TTC549 (cell line): Measurements from ENCODE around the gene FCMR.
"Not testable (repeated sequence)": the region's sequence is repeated elsewhere in the genome, so short reads cannot be mapped to it uniquely, and the experiment has no call there.

ENCODE experiments used
- FAIRE-seq: peaks from 2 replicates; lab custom pipeline; 2012; peaks lifted over from hg19 to GRCh38; lab: Jason Lieb, UNC

Gene FCMR

DNA sequence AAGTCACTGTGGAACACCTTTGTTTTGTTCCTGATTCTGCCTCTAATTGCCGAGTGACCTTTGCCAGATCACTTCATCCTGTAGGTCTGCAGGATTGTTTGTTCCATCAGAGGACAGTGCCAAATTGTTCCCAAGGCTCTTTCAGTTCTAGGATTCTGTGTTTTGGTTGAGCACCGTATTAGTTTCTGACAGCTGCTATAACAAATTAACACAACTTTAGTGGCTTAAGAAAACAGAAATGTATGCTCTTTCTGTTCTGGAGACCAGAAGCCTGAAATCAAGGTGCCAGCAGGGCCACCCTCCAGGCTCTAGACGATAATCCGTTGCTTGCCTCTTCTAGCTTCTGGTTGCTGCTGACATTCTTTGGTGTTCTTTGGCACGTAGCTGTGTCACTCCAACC, 27.9 kb upstream of the FCMR start:
- no peak for FAIRE-seq

DNA sequence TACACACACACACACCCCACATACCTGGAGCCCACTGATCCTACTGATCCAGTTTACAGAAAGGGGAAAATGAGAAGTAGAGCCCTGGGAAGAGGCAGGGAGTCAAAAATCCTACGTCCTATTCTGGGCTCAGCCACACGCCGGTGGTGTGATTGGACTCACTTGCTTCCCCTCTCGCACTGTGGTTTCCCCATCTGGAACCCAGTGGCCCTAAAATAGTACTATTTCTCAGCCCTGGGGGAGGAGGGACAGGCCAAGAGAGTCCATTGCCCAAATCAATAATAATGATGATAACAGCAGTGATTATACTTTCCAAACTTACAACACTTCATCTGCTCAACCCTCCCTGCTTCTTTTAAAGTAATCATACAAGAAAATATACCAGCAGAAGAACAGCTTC, 27.5 kb upstream of the FCMR start:
- FAIRE-seq, result no peak

DNA sequence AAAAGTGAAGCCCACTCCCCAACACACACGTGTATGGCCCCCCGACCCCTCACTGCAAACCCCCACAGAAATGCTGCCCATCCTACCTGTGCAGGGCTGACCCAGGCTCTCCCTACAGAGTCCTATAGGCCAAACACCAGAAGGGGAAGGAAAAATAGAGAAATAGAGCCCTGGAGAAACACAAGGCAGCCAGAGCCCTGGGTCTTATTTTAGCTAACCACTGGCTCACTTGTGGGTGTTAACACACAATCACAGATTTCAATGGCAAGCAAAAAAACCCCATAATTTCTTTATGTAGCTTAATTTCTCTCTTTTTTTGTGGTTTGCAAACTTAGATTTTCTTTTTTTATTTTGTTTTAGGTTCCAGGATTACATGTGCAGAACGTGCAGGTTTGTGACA, 25.5 kb upstream of the FCMR start:
- no peak for FAIRE-seq

DNA sequence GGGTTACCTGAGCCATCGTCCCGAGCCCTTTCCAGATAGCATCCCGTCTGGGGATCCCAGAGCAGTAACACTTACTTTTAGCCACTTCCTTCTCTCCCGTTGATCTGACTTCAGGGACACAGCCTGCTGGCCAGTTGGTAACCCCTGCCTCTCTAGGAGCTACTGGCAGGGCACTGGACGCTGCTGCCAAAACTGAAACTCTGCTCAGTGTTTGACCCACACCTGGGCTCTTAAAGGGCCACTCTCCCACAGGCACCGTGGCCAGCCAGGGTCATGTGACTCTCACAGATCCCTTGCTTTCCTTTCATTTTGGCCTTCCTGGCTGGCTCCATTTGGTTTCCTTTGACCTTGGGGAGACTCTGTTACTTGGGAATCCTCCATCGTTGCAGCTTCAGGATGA, 24.5 kb upstream of the FCMR start, which contains the start of gene PIGR:
Gene PIGR, minus strand, starts transcription at position 206 of the 400 bp plus-strand sequence. CDS start 5,935 bp downstream, outside the sequence.
- FAIRE-seq, result no peak

DNA sequence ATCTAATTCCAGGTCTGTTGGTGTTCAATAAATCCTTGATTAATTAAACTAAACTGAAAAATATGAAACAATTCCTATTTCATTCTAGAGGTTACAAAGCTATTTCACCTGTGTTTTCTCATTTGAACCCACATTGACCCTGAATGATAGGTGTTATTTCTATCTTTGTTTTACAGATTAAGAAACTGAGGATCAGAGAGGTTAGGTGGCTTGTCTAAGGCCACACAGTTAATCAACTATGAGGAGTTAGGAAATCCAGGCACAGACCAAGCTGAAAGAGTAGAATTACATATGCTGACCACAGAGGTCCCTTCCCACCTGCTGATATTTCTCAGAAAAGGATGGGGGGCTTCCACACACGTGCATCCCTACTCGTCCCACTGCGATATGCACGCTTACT, 24.0 kb upstream of the FCMR start:
- FAIRE-seq, result no peak

DNA sequence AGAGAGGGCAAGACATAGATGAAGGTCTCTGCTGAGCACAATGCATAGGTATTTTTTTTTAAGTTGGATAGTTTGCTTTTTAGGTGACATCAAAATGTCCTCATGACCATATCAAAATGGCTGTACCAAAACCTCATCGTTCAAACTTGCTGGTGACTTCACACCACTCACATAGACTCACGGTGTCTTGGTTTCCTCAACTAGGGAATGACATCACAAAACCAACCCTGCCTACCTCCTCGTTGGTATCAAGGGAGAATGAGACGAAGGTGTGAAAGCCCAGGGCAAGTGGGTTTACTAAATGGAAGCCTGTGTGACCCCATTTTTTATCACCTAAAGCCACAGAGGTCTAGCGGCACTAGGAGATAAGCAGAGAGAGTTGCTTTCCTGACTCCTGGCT, 23.0 kb upstream of the FCMR start:
- FAIRE-seq, result no peak

DNA sequence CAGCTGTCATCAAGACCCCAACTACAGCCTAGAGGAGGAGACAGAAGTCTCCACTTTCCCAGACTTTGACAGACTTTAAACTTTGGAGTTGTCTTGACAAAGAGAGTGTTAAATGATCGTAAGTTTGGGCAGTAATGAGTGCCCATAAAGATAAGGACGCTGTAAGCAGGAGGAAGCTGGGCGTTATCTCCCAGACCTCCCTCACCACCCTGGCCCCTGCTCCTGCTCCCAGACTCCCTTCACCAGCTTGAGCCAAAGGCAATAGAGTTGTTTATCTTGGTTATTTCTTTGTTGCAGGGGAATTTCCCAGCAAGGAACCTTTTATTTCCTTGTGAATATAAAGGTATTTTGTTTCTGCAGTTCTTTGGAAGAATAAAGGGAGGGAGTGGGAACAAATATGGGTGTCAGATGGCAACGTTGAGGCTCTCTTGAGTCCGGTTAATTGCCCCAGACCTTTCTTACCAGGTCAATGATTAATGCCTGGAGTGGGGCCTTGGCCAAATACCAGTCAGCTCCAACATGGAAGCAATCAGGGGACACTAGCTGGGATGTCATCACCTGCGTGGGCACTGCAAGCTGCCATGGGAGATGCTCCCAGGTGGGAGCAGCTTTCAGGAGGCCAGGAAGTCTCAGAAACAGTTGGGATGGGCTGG, 20.2 kb upstream of the FCMR start:
- no peak for FAIRE-seq

DNA sequence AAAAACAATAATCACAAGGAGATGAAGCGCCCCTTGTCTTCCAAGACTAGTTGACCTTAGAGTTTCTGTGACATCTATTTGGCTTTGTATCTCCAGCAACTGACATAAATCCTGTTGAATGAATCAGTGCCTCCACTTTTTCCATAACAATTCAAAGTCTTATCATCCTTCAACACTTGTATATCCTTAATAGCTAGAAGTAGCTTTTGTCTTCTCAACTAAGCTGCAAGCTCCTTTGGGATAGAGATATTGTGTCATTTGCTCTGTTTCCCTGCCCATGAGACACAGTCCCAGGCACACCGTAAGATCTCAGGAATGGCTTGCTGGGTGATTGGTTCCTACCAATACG, 18.8 kb upstream of the FCMR start:
- no peak for FAIRE-seq

DNA sequence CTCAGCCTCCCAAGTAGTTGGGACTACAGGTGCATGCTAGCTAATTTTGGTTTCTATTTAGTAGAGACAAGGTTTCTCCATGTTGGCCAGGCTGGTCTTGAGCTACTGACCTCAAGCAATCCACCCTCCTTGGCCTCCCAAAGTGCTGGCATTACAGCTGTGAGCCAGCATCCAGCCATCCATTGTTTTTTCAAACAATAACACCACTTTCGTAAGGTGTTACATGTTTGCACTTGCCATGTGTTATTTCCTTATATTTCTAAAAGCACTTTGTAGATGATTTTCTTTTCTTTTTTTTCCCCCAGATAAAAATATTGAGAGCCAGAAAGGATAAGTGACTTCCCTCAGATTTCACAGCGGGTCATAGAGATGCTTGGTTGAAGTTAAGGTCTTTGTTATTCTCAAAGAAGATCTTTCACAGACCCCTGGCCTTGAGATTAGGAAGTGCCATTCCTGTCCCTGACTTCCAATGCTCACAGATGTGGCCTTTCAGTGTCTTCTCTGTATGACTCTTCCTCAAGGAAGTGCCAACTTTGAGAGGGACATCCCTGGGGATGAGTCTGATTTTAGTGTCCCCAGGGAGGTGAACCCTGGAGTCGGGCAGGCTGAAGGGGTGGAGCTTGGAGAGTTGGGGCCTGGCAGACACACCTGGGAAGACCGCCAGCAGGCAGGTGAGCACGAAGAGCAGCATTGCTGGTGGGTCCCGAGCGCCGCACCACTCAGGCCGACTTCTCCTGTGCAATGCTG, 18.3 kb upstream of the FCMR start:
- FAIRE-seq, result no peak

DNA sequence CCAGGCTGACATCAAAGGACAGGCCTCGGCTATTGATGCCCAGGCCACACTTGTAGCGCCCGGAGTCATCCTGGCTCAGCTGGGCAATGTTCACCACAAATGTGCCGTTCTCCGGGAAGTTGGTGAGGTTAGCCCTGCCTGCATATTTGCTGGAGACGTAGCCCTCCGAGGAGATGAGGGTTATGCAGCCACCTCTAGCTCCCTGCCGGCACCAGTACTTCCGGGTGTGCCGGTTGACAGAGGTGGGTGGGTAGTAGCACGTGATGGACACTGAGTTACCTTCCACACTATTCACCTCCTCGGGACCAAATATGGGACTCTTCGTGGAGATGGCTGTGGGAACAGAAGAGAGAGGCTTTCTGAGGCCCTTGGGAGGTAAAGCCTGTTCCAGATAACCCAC, 17.4 kb upstream of the FCMR start:
- FAIRE-seq, result no peak

DNA sequence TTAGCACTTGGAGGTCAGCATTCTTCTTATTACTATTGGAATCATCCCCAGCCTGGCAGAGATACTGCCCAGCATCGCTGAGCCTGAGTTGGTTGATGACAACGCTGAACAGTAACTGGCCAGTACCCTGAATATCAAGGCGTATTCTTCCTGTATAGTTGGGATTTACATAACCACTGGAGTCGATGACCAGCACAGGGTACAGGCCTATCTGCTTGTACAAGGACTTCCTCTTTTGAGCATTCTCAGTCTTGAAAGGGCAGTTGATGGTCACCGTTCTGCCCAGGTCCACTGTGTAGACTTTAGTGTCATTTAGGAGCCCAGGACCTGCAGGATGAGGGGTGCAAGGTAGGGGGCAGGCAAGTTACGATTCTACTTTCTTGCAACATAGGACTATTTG, 15.7 kb upstream of the FCMR start:
- no peak for FAIRE-seq

DNA sequence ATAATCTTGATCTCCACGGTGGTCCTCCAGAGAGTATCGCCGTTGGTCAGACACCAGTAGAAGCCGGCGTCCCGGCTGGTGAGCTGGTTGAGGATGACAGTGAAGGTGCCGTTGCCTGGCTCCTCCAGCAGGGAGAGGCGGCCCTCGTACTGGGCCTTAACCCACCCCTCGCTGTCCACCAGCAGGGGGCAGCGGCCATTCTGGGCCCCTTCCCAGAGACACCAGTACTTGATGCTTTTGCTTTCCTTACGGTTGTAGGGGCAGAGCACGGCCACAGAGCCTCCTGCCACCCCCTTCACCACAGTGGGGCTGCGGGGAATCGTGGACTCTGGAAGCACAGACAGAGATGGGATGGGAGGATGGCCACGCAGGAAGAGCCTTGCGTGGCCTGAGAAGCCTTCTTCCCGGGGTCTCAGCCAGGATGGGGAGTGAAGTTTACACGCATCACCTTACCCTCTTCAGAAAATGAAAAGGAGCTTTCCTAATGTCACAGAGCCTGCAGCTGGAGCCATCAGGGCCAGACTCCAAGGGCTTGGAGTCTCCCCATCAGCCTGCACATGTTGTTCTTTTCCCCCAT, 13.8 kb upstream of the FCMR start:
- no peak for FAIRE-seq

DNA sequence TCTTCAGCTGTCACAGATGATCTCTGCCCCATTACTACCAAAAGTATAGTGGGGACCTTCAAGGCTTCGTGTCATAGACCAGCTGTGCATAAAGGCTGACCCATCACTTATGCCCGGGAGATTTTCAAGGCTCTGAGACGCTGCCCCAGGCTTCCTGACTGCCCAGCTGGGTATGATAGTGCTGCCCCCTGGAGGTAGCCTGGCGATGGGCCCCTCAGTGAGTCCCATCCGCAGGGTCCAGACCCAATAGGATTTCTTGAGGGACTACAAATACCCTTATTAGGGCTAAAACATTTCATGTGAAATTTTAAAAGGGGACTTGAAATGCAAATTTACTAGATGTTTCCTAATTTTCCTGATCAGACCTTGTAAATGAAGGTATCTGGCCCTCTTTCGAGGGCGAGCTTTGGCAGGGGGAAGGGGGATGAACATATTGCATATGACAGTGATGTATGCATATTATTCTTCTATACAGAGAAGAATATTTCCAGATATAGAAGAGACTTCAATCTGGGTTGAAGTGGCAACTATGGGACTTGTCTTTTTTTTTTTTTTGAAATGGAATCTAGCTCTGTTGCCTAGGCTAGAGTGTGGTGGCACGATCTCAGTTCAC, 11.7 kb upstream of the FCMR start:
- no peak for FAIRE-seq

DNA sequence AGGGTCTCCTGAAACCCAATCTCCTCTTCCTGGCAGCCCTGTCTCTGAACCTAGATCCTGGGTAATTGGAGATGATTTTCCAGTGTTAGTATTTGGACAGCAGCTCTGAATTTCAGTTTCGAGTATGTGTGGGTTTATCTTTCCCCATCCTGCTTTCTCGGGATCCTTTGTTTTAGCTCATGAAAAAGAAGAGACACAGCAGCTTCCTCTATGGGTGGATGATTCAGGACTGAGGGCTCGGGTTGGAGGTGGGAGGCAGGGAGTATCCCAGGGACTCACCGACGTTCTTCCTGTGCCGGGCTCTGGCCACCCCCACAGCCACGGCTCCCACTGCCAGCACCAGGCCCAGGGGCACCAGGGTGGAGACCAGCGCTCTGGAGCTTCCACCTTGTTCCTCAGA, 10.4 kb upstream of the FCMR start:
- no peak for FAIRE-seq

DNA sequence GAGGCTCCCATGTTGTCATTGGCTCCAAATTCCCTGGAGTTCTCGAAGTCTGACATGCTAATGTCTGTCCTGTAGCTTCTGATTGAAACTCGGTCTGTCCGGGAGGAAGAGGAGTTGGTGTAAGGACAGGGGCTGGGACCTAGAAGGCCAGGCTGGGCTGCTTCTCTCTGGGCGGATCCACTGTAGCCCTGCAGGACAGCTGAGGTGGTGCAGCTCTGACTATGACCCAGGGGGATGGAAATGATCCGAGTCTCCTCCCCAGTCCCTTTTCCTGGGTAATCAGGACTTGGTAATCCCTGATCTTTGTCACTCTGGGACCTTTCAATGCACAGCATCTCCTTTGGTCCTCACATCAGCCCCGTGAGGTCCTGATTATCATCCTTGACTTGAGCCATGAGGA, 10.0 kb upstream of the FCMR start:
- no peak for FAIRE-seq

DNA sequence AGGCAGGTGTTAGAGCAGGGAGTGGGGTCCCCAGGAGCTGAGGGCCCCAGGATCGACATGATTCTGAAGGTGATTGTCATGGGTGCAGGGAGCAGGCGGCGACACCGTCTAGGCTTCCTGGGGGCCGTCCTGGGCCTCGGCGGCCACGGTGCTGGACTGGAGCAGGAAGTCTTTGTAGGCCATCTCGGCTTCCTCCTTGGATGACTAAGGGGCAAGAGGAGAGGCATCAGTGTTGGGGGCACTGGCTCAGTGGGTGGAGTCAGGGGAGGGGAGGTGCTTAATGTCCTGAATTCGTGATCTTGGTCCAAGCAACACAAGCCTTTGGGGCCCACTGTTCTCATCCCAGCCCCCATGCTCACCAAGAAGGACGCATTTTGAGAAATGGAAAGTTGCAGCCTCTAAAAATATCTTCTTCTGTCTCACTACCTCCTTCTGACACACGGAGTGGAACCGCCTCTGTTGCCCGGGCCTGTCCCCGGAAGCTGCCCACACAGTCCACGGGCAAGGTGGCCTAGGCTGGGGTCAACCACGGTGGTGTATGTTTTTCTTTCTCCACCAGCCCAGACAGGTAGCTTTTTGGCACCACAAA, 8.6 kb upstream of the FCMR start:
- FAIRE-seq, result no peak

DNA sequence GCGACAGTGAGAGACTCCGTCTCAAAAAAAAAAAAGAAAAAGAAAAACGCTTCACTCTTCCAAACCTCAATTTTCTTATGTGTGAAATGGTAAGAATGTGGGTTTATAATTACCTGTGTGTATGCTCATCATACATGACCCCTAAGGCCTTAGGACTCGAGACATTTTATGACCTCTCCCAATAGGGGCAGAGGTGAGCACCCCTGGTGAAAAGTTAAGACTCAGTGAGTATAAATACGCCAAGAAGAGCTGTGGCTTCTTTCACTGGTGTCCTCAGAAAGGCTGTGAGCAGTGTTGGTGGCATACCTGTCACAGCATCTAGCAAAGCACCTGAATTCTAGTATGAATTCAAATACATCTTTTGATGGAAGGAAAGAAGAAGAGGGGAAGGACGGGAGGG, 7.8 kb upstream of the FCMR start:
- no peak for FAIRE-seq

DNA sequence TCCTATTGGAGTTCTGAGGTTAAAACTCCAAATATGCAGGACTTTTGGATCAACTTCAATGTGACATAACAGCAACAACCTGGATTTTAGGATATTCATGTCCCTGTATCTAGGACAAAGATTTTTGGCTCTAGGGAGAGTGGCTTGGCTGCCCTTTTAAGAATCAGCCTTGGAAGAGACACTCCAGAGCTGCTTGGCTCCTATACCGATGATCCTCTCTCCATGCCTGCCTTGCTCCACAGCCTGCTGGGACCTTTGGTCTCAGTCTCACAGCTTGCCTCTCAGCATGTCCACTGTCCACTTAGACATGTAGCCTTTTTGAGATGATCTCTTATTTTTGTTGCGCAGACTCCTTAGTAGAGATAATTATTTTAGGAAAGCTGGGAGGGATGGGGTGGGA, 4.5 kb upstream of the FCMR start:
- no peak for FAIRE-seq

DNA sequence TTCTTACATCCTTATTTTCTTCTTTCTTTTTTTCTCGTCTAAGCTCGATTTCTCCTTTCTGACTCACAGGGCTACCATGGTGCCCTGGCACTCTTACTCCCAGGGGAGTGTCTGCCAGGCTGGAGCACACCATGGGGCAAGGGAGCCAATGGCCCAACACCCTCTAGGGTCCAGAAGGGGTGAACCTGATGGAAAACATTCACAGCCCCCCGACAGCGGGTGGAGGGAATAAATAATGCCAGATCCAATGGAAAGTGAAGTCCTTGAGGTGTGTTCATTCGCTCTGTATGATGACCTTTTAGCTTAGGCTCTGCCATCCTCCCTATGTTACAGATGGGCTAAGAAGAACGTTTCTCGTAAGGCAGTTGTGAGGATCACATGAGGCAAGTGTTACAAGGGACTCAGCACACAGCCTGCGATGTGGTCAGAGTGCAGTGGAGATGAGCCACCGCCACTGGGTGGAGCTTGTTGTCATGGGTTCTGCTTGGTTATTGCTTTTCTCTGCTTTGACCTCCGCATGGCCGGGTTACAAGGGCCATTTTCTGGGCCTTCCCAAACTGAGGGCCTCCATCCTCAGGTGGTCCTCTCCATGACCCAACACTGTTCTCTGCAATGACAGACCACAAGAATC, 3.5 kb upstream of the FCMR start:
- FAIRE-seq, result no peak

DNA sequence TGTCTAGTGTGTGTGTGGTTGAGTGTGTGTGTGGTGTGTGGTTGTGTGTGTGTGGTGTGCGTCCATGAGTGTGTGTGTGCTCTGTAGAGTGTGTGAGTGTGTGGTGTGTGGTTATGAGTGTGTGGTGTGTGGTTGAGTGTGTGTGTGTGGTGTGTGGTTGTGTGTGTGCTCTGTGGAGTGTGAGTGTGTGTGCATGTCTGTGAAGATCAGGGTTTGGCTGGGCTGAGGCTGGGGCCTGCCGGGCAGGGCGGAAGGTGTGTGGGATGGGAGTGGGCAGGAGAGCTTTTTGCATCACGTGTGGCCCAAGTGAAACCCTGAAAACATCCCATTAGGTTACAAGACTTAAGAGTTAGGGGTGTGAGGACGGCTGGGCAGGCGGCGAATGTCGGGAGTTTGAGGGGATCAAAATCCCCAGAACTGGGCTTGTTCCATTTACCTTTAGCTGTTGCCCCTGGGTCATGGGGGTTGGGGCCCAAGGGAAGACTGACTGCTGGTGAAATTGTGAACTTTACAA, 2.9 kb upstream of the FCMR start:
- FAIRE-seq, result no peak

DNA sequence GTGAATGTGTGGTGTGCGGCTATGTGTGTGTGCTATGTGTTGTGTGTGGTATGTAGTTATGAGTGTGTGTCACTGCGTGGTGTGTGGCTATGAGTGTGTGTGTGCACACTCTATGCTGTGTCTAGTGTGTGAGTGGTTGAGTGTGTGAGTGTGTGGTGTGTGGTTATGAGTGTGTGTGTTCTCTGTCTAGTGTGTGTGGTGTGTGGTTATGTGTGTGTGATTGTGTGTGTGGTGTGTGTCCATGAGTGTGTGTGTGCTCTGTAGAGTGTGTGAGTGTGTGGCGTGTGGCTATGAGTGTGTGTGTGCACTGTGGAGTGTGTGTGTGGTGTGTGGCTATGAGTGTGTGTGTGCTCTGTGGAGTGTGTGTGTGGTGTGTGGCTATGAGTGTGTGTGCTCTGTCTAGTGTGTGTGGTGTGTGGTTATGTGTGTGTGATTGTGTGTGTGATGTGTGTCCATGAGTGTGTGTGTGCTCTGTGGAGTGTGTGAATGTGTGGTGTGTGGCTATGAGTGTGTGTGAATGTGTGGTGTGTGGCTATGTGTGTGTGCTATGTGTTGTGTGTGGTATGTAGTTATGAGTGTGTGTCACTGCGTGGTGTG, 2.3 kb upstream of the FCMR start:
- not testable (repeated sequence) for FAIRE-seq
